ENCODE measurements around the gene STARD8.

The STARD8 gene

GRCh38 chrX:68757731-68758130 is 110.3 kb downstream of the STARD8 start:
- in situ Hi-C loops (cut with MboI; ENCODE audit: low pct_unique_long_range_greater_than_20kb, low sequenced_read_pairs, unreplicated experiment), result no loop called here

GRCh38 chrX:68758671-68759070 is 111.2 kb downstream of the STARD8 start:
- in situ Hi-C loops (cut with MboI; ENCODE audit: low pct_unique_long_range_greater_than_20kb, low sequenced_read_pairs, unreplicated experiment), result no loop called here
- no peak for DNase-seq (ENCODE audit: low spot score)
- TF ChIP-seq CTCF (IDR thresholded peaks at IDR 0.05; ENCODE audit: extremely low read depth, insufficient read depth, missing control alignments), result no peak

More at GRCh38 chrX:68757731-68758130, 110.3 kb downstream of the STARD8 start:
- no peak for DNase-seq (ENCODE audit: low spot score)
- TF ChIP-seq CTCF (IDR thresholded peaks at IDR 0.05; ENCODE audit: extremely low read depth, insufficient read depth, missing control alignments), result no peak

- TF ChIP-seq CTCF (IDR thresholded peaks at IDR 0.05; ENCODE audit: extremely low read depth, insufficient read depth, missing control alignments), result no peak
- DNase-seq (ENCODE audit: low spot score), result no peak
- in situ Hi-C loops (cut with MboI; ENCODE audit: low pct_unique_long_range_greater_than_20kb, low sequenced_read_pairs, unreplicated experiment), result no loop called here
These were observed 113.6 kb downstream of the STARD8 start for GRCh38 chrX:68761086-68761485.

- in situ Hi-C loops (cut with MboI; ENCODE audit: low pct_unique_long_range_greater_than_20kb, low sequenced_read_pairs, unreplicated experiment), result no loop called here
- TF ChIP-seq CTCF (IDR thresholded peaks at IDR 0.05; ENCODE audit: extremely low read depth, insufficient read depth, missing control alignments), result no peak
- DNase-seq (ENCODE audit: low spot score), result no peak
These were observed 115.3 kb downstream of the STARD8 start for GRCh38 chrX:68762766-68763165.

GRCh38 chrX:68763481-68763880 is 116.0 kb downstream of the STARD8 start:
- no peak for TF ChIP-seq CTCF (IDR thresholded peaks at IDR 0.05; ENCODE audit: extremely low read depth, insufficient read depth, missing control alignments)
- no peak for DNase-seq (ENCODE audit: low spot score)
- in situ Hi-C loops (cut with MboI; ENCODE audit: low pct_unique_long_range_greater_than_20kb, low sequenced_read_pairs, unreplicated experiment), result no loop called here
